Stimulated activated CD4-positive, alpha-beta T cell treated with anti-CD3 and anti-CD28 coated beads, Interleukin-1b, Interleukin-23, amount 100 ng/mL, for 48 hours (primary cell): Measurements from ENCODE around the gene CRAMP1.

Experiments used
- DNase-seq: peaks from one replicate; pipeline ENCODE4 v3.0.0-alpha.2; 2020

CRAMP1 gene

GRCh38 chr16:1662543-1662942 is 50.4 kb downstream of the CRAMP1 start:
- no peak for DNase-seq

- no peak for DNase-seq
Observed at GRCh38 chr16:1665829-1666228, 53.7 kb downstream of the CRAMP1 start.

GRCh38 chr16:1666316-1666715 is 54.2 kb downstream of the CRAMP1 start:
- DNase-seq = no peak

- DNase-seq = no peak
Observed at GRCh38 chr16:1667271-1667670, 55.1 kb downstream of the CRAMP1 start.

- no peak for DNase-seq
Observed at GRCh38 chr16:1667916-1668315, 55.8 kb downstream of the CRAMP1 start.

- no peak for DNase-seq
Observed at GRCh38 chr16:1668612-1669319, 56.6 kb downstream of the CRAMP1 start.

GRCh38 chr16:1669698-1670097 is 57.5 kb downstream of the CRAMP1 start:
- DNase-seq = no peak

- no peak for DNase-seq
Observed at GRCh38 chr16:1670371-1670770, 58.2 kb downstream of the CRAMP1 start.

GRCh38 chr16:1670866-1671265 is 58.7 kb downstream of the CRAMP1 start:
- no peak for DNase-seq

GRCh38 chr16:1673424-1674151 is 61.4 kb downstream of the CRAMP1 start:
- DNase-seq = no peak

GRCh38 chr16:1674306-1674705 is 62.1 kb downstream of the CRAMP1 start:
- DNase-seq = no peak

- DNase-seq = no peak
Observed at GRCh38 chr16:1674751-1675664, 62.8 kb downstream of the CRAMP1 start.

GRCh38 chr16:1676661-1677060 is 64.5 kb downstream of the CRAMP1 start:
- no peak for DNase-seq

- no peak for DNase-seq
Observed at GRCh38 chr16:1677339-1677738, 65.2 kb downstream of the CRAMP1 start.

GRCh38 chr16:1677942-1678499 is 65.9 kb downstream of the CRAMP1 start, which contains the start of gene JPT2:
JPT2 (plus strand) TSS chr16:1678279; CDS start chr16:1678313, 34 bp downstream.
- peak; percentile 96 for DNase-seq

- peak; percentile 28 for DNase-seq
Observed at GRCh38 chr16:1678500-1679098, 66.4 kb downstream of the CRAMP1 start.

GRCh38 chr16:1680361-1680760 is 68.2 kb downstream of the CRAMP1 start:
- DNase-seq = no peak

- no peak for DNase-seq
Observed at GRCh38 chr16:1681032-1681431, 68.9 kb downstream of the CRAMP1 start.

- no peak for DNase-seq
Observed at GRCh38 chr16:1687427-1688316, 75.5 kb downstream of the CRAMP1 start.

GRCh38 chr16:1688807-1689560 is 76.8 kb downstream of the CRAMP1 start:
- no peak for DNase-seq

GRCh38 chr16:1689853-1690252 is 77.7 kb downstream of the CRAMP1 start:
- no peak for DNase-seq
